ENCODE results near the gene COA7.
"Not testable (repeated sequence)": the region's sequence is repeated elsewhere in the genome, so short reads cannot be mapped to it uniquely, and the experiment has no call there.

Gene COA7

GRCh38 chr1:52702886-52703787, 5.0 kb upstream of the COA7 start:
- DNase-seq: peak; percentile 96

GRCh38 chr1:52695627-52696026, 2.5 kb downstream of the COA7 start:
- no peak for DNase-seq

GRCh38 chr1:52693843-52694242, 4.3 kb downstream of the COA7 start:
- no peak for DNase-seq

GRCh38 chr1:52693351-52693750, 4.8 kb downstream of the COA7 start:
- not testable (repeated sequence) for DNase-seq

- no peak for DNase-seq
Measured at GRCh38 chr1:52692697-52693096, 5.5 kb downstream of the COA7 start.

GRCh38 chr1:52691821-52692220, 6.3 kb downstream of the COA7 start:
- DNase-seq: no peak

DNA sequence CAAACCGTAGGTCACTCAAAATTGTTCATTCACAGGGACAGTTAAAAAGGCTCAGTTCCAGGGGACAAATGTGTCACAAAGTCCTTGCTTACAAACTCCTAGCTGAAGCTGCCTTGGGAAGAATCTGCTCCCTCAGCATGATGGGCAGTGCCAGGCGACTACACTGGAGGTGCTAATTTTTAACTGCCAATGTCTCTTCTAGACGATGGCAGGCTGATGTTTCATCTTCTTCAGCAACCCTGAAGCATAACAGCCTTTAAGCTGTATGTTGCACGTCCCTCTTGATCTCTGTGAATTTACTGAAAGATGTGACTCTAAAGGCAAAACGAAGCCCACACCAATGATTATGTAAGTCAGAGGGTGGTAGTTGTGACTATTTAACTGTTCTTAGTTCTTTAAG, 11.3 kb downstream of the COA7 start:
- DNase-seq: no peak

DNA sequence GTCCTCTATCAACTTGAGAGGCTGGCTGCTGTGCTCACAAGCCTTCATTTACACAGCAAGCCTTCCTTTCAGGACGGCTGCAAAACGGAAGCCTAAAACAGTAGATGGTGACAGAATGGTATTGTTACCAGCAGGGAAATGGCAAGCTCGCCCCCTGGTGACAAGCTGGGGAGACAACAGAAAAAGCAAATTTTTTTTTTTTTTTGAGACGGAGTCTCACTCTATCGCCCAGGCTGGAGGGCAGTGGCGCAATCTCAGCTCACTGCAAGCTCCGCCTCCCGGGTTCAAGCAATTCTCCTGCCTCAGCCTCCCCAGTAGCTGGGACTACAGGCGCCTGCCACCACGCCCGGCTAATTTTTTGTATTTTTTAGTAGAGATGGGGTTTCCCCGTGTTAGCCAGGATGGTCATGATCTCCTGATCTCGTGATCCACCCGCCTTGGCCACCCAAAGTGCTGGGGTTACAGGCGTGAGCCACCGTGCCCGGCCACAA, 11.8 kb downstream of the COA7 start:
- peak; percentile 90 for DNase-seq

DNA sequence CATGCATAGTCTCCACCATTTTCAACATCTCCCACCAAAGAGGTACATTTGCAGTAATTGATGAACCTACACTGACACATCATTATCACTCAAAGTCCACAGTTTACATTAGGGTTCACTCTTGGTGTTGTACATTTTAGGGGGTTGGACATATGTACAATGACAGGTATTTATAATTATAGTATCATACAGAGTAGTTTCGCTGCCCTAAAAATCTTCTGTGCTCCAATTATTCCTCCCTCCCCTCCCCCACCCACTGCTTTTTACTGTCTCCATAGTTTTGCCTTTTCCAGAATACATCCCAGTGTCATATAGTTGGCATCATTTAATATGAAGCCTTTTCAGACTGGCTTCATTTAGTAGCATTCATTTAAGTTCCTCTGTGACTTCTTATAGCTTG, 13.6 kb downstream of the COA7 start:
- DNase-seq: no peak

GRCh38 chr1:52683367-52683940, 14.7 kb downstream of the COA7 start:
- no peak for DNase-seq

DNA sequence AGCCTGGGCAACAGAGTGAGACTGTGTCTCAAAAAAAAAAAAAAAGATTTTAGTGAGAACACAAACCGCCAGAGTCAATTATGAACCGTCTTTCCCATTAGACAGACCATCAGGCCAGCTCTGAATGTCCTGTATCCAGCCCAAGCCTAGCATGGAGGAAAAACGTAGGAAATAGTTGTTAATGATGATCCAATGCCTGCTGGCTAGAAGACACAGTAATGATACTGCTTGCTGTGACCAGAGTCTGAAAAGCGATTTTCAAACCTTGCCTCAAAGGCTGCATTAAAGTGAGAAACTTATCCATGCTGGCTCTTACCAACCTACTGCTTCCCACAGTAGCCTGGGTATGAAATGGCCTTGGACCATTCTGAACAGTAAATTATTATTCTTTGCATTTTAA, 17.0 kb downstream of the COA7 start:
- no peak for DNase-seq

- DNase-seq: no peak
Measured at GRCh38 chr1:52680353-52680752, 17.8 kb downstream of the COA7 start.

- no peak for DNase-seq
Measured at GRCh38 chr1:52679498-52679897, 18.6 kb downstream of the COA7 start.

- no peak for DNase-seq
Measured at GRCh38 chr1:52679048-52679447, 19.1 kb downstream of the COA7 start.

DNA sequence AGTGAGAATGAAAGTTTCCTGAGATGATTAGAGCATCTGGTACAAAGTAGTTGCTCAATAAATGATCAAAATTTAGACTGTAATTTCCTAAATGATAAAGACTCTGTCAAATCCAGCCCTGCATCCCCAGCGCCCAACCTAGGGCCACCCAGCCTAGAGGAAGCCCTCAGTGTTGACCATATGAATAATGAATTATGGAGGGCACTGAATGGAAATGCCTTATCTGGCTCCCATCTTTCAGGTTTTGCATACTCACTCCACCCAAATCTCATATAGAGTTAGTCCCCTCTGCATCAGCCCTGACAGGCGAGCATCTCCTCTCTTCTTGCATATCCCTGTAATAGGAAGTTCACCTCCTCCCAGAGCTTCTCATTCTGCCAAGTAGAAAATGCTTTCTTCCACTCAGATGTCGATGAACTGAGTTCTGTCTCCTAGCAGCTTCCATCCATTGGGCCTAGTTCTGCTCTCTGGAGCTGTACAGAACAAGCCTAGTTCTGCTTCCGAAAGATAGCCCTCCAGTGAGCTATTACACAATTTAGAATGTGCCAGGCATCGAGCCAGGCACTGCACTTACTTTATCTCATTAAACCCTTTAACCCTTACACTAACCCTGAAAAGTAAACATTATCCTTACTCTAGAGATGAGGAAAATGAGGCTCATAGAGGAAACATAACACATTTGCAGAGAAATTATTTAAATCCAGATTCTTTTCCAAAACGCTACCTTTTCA, 20.9 kb downstream of the COA7 start:
- DNase-seq: no peak

DNA sequence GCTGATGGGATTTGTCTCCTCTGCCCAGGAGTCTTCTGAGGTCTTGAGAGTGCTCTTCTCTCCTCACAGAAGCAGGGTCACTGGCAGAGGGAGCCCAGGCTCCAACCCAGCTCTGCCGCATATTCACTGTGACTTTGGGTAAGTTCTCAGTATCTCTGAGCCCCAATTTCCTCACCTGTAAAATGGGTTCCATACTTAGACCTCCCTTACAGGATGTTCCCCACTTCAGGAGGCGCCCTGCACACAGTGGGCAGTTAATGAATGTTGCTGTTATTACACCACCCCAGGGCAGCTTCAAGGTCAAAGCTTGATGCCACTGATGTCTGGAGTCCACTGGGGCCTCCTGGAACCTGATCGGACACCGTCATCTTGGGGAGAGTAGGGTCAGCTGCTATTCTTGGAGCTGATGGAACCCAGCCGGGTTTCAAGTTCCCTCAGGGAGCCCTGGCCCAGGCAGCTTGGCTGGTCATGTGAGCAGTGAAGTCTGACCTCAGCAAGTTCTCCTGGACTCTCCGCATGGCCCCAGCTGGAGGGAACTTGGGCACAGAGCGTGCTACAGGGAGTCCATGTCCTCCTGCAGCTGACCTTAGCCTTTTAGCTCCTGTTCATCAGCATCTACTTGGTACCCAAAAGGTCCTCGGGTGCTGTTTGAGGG, 21.8 kb downstream of the COA7 start:
- DNase-seq: no peak

GRCh38 chr1:52674497-52675384, 23.4 kb downstream of the COA7 start:
- DNase-seq: no peak

DNA sequence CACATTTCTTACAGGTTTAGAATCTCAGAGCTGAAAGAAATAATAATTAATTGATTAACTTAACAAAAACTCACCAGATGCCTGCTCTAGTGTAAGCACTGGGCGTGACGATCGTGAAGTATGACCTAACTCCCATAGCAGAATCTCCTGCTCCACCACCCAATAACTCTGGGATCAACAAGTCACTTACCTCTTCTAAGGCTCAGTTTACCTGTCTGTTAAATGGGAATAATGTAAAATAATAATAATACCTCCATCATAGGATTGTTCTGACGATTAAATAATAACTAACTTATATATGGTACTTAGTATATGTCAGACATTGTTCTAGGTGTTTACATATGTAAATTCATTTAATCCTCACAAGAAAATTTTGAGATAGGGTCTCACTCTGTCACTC, 24.6 kb downstream of the COA7 start:
- DNase-seq: no peak

DNA sequence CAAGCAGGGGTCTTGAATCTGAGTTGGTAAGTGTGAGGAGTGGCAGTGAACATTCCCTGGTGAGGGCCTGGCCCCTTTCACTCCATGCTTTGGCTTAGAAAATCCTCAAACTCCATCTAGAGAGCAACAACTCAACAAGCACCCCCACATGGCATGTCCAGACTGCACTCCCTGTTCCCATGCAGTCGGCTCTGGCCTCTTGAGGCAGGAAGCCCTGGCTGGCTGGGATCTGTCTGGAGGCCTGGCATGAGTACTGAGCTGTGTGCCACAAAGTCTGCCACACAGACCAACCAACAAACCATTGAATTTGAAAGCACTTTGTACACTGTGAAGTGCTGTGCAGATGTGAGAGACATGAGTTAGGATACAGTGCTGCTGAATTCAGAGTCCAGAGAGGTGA, 25.2 kb downstream of the COA7 start:
- no peak for DNase-seq

- no peak for DNase-seq
Measured at GRCh38 chr1:52670604-52671003, 27.5 kb downstream of the COA7 start.

- no peak for DNase-seq
Measured at GRCh38 chr1:52669696-52670095, 28.5 kb downstream of the COA7 start.

DNA sequence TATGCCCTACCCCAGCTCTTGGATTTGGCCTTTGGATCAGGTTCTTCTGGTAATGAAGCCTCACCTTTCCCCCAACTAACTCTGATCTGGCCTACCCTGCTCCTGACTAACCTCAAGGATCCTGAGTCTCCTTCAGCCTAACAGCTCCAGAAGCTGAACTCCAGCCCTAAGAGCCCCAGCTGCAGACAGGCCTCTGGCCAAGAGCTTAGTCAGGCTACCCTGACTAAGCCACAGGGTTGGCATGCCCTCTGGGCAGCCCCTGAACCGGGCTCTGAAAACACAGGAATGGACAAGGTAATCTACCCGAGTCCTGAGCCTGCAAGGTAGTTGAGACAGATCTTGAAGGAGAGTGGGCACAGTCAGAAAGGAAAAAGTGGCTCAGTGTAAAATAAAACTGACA, 29.4 kb downstream of the COA7 start:
- no peak for DNase-seq
